Neuron (in vitro differentiated cells): ENCODE results near the gene PAK1IP1.
"Not testable (repeated sequence)": the region's sequence is repeated elsewhere in the genome, so short reads cannot be mapped to it uniquely, and the experiment has no call there.

ENCODE experiments used
- H2AFZ ChIP-seq: one replicate; pipeline ENCODE4 v1.6.1; 2013; ENCODE audit warnings: low read depth, mild to moderate bottlenecking, inconsistent platforms, low read length, moderate library complexity
- H3K27me3 ChIP-seq: one replicate; pipeline ENCODE4 v1.6.1; 2013; ENCODE audit warnings: low read length; ENCODE audit not compliant: insufficient read depth
- H3K36me3 ChIP-seq: one replicate; pipeline ENCODE4 v1.6.1; 2013; ENCODE audit warnings: low read length; ENCODE audit not compliant: insufficient read depth
- H3K4me1 ChIP-seq: one replicate; pipeline ENCODE4 v1.6.1; 2013; ENCODE audit warnings: low read length; ENCODE audit not compliant: insufficient read depth
- H3K4me3 ChIP-seq: 2 replicates; pipeline ENCODE4 v1.5.1; 2013; ENCODE audit warnings: mild to moderate bottlenecking, low read length, moderate library complexity
- H3K9me3 ChIP-seq: one replicate; pipeline ENCODE4 v1.6.1; 2013; ENCODE audit warnings: low read length

Gene PAK1IP1

DNA sequence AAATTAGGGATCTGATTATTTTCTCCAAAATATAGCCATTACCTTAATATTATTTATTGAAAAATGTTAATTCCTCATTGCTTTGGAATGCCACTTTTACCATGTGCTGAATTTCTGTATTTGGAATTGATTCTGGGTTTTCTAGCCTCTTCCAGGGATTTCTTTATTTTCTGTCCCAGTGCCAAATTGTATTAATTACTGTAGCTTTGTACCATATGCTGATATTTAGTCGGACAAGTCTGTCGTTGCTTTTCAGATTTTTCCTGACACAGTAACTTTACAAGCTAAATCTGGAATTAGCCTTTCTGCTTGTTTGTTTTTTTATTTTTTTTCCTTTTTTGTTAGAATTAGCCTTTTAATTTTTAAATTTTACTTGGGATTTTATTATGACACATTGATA is 42.0 kb downstream of the PAK1IP1 start:
- H3K9me3 ChIP-seq = no peaks in the 10 kb centered on the region
- peaks cover 10% of the 10 kb centered on the region for H3K36me3 ChIP-seq
- H3K4me3 ChIP-seq = no peak overlapping the region
- no peaks in the 10 kb centered on the region for H3K4me1 ChIP-seq
- no peaks in the 10 kb centered on the region for H3K27me3 ChIP-seq
- H2AFZ ChIP-seq = no peak overlapping the region

DNA sequence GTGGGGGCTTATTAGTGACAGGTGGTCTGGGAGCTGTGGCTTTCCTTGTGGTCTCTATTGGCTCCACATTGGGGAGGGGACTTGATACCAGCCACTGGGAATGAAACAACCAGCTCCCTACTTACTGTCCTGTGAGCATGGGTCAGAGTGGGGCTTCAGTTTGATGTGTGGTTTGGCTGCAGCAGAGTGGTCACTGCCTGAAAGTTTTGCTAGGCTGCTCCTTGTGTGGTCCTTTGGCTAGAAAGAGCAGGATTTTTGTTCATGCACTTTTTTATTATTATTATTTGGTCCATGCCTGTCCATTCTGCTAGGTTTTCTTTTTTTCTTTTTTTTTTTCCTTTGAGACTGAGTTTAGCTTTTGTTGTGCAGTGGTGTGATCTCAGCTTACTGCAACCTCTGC is 45.3 kb downstream of the PAK1IP1 start:
- H3K36me3 ChIP-seq = no peaks in the 10 kb centered on the region
- H2AFZ ChIP-seq = no peak overlapping the region
- no peaks in the 10 kb centered on the region for H3K27me3 ChIP-seq
- no peaks in the 10 kb centered on the region for H3K9me3 ChIP-seq
- H3K4me3 ChIP-seq = no peak overlapping the region
- H3K4me1 ChIP-seq = no peaks in the 10 kb centered on the region

DNA sequence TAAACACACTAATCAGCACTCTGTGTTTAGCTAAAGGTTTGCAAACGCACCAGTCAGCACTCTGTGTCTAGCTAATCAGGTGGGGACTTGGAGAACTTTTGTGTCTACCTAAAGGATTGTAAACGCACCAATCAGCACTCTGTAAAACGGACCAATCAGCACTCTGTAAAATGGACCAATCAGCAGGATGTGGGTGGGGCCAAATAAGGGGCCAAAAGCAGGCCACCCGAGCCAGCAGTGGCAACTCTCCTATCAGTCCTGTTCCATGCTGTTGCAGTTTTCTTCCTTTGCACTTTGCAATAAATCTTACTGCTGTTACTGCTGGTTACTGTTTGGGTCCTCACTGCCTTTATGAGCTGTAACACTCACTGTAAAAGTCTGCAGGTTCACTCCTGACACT is 46.9 kb downstream of the PAK1IP1 start:
- H3K27me3 ChIP-seq, H3K4me3 ChIP-seq, H3K9me3 ChIP-seq, H3K4me1 ChIP-seq, H3K36me3 ChIP-seq, H2AFZ ChIP-seq: not testable (repeated sequence)

DNA sequence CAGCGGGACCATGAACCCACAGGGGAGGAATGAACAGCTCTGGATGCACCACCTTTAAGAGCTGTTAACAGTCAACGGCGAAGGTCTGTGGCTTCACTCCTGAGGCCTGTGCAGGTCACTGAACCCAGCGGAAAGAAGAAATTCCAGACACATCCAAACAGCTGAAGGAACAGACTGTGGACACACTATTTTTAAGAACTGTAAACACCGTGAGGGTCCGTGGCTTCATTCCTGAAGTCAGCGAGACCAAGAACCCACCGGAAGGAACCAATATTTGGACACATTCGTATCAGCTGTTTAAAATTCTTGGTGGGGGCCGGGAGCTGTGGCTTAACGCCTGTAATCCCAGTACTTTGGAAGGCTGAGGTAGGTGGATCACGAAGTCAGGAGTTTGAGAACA is 47.5 kb downstream of the PAK1IP1 start:
- H3K4me3 ChIP-seq = no peak overlapping the region
- no peaks in the 10 kb centered on the region for H3K36me3 ChIP-seq
- H2AFZ ChIP-seq = no peak overlapping the region
- H3K27me3 ChIP-seq = no peaks in the 10 kb centered on the region
- no peaks in the 10 kb centered on the region for H3K9me3 ChIP-seq
- H3K4me1 ChIP-seq = peaks cover 7% of the 10 kb centered on the region

DNA sequence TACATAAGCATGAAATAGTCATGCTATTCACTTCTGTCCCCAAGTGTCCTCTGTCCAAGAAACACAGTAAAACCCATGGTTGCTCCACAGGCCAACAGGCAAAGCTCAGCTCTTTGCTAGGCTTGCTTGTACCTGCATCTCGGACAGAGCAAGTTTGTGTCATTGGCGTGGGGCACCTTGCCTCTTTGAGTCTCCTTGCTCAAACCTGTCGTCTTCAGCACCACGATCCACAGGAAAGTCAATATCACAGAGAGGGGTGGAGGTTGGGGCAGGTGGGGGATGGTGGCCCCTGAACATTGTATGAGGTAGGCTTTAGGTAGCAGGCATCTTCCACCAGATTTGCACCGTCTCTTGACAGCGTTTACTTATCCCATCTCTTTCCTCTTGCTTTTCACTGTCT is 48.7 kb downstream of the PAK1IP1 start:
- Histone ChIP-seq H3K36me3 (no peaks in the 10 kb centered on the region), H3K9me3 (no peaks in the 10 kb centered on the region), H2AFZ (no peak overlapping the region), H3K4me1 (peaks cover 11% of the 10 kb centered on the region), H3K27me3 (no peaks in the 10 kb centered on the region), H3K4me3 (no peak overlapping the region)

DNA sequence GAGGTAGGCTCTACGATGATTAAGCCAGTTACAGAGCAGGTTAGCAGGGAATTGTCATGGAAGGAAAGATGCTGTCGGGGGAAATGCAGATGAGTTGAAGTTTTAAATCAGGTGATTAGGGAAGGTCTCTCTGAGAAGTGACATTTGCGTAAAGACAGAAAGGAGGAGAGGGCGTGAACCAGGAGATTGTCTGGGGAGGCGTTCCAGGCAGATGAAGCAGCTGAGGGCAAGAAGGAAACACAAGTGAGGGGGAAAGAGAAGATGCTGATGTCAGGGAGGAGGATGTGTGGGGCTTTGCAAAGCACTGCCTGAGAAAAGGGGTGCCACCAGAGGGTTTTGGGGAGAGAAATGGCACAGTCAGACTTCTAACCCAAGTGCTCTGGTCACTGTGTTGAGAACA is 50.3 kb downstream of the PAK1IP1 start:
- H3K4me3 ChIP-seq = no peak overlapping the region
- peaks cover 19% of the 10 kb centered on the region for H3K4me1 ChIP-seq
- H3K9me3 ChIP-seq = no peaks in the 10 kb centered on the region
- H3K27me3 ChIP-seq = no peaks in the 10 kb centered on the region
- H3K36me3 ChIP-seq = peaks cover 9% of the 10 kb centered on the region
- no peak overlapping the region for H2AFZ ChIP-seq

DNA sequence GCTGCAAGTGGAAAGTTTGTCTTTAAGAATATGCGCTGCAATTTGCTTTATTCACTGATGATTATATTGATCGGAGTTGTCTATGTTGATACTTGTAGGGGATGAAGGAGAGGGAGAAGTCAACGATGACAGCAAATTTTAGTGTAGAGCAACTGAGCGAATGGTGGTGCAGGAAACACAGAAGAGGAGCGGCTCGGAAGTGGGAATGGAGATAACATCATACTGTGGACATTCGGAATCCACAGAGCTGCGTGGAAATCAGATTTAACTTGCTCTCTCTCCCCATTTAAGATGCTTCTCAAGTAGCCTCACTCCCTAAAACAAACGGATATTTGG is 52.1 kb downstream of the PAK1IP1 start:
- Histone ChIP-seq H3K4me1 (peaks cover 19% of the 10 kb centered on the region), H3K36me3 (peaks cover 24% of the 10 kb centered on the region), H3K9me3 (no peaks in the 10 kb centered on the region), H2AFZ (peak overlapping the region; percentile 69), H3K27me3 (no peaks in the 10 kb centered on the region), H3K4me3 (peak overlapping the region; percentile 96)

DNA sequence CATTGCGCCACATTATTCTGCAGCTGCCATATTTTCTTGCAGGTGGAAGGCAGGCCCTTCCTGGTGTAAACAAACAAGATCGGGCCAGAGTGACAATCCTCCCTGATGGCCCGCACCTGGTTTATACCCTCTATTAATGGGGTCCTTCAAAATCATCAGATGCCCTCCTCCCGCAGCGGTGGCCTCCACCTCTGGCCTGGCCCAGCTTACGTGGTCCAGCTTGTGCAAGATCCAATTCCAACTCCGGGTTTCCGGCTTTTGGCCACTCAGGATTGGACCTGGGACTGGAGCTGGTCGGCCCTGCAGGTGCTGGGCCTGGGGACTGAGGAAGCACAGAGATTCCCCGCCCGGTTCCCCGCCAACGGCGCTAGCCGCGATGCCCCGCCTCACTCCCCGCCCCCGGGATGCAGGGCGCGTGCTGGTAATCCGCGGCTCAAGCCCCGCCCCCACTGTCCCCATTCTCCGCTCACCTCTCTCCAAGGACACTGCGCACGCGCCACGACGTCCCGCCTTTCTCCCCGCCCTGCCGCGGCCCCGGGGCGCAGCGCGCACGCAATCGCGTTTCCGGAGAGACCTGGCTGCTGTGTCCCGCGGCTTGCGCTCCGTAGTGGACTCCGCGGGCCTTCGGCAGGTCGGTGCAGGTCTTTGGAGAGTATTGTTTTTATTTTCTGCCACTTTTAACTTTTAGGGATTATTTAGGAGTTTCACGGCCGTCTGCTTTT is 52.6 kb downstream of the PAK1IP1 start, which contains the start of gene TMEM14B:
TMEM14B (plus strand) TSS at position 555 of the 722 bp plus-strand sequence. CDS start 1,441 bp downstream, outside the sequence.
- peak within 1 kb of the TSS; percentile 96 for H3K4me3 ChIP-seq
- H3K4me1 ChIP-seq = peaks cover 19% of the 10 kb centered on the region
- H3K9me3 ChIP-seq = no peaks in the 10 kb centered on the region
- H3K36me3 ChIP-seq = peaks cover 26% of the 10 kb centered on the region
- no peaks in the 10 kb centered on the region for H3K27me3 ChIP-seq
- peak within 1 kb of the TSS; percentile 73 for H2AFZ ChIP-seq

DNA sequence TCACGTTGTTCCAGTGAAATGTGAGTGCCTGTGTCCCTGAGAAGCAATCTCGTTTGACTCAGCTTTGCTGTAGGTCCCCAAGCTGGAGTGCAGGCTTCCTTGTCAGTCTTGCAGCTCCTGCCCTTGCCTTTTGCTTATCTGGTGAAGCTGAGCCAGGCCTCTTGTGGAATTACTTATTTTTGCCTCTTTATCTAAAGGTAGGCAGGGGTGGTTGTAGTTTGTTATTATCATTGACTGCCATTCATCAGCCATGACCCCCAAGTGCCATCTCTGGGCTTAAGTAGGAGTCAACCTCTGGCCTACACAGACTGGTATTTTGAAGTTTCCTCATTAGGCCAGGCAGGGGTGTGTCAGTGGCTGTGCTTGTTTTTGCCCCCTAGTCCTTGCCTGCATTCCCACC is 55.0 kb downstream of the PAK1IP1 start:
- H3K4me3 ChIP-seq = no peak overlapping the region

DNA sequence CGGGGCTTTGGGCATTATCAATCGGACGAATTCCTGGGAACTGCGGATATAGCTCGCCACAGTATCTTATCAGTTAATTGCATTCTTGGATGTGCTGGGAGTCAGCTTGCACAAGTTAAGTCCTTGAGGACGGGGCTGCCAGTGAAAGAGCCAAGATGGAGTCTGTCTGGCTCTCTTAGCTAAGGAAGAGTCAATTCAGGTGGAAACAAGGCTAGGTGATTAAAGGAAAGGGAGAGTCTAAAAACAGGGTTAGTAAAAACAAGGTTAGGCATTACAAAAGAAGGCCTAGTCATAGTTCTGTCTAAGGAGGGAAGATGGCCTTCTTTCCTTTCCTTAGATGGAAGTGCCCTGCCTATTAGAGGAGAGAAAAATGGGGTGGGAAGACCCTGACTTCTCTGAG is 55.8 kb downstream of the PAK1IP1 start:
- H2AFZ ChIP-seq, H3K4me3 ChIP-seq, H3K27me3 ChIP-seq, H3K9me3 ChIP-seq: not testable (repeated sequence)
- Histone ChIP-seq H3K36me3 (peaks cover 54% of the 10 kb centered on the region), H3K4me1 (peaks cover 19% of the 10 kb centered on the region)

More for the DNA sequence above, 55.0 kb downstream of the PAK1IP1 start:
- H3K27me3 ChIP-seq = no peaks in the 10 kb centered on the region
- H3K9me3 ChIP-seq = no peaks in the 10 kb centered on the region
- H3K36me3 ChIP-seq = peaks cover 46% of the 10 kb centered on the region
- peaks cover 19% of the 10 kb centered on the region for H3K4me1 ChIP-seq
- no peak overlapping the region for H2AFZ ChIP-seq

DNA sequence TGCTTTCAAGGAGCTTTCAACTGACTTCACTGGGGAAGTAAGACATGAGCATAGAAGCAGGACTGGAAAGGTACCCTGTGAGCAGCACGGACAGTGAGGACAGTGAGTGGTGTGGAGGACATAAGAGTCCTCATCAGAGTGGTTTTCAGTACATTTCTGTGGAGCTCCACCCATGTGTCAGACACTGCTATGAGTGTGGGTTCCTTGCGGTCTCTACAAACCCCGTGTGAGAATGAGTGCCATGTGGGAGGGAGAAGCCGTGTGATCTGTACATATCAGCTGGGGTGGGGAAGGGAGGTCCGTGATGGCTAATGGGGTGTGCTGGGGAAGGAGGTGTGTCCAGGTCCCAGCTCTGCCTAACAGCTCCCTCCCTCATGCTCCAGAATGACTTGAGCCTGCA is 57.0 kb downstream of the PAK1IP1 start:
- H3K36me3 ChIP-seq = peaks cover 63% of the 10 kb centered on the region

DNA sequence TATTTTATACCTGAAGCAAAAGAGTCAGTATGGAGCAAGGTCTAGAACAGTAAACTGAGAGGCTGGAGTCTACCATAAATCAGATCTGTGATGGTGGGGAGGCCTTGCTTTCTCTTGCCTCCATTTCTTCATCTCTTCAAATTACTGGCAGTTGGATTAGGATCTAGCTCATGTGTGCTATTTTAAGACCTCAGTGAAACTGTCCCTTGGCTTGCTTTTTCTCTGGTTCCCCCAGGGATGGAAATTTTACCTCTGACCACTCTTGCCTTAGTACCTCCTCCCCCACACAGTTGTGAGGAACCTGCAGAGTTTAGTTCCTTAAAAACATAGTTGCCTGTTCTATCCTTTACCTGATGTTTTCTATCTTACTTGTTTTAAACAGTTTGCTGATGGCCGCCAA is 61.3 kb downstream of the PAK1IP1 start:
- Histone ChIP-seq H2AFZ (no peak overlapping the region), H3K27me3 (no peaks in the 10 kb centered on the region), H3K36me3 (peaks cover 47% of the 10 kb centered on the region), H3K9me3 (no peaks in the 10 kb centered on the region), H3K4me1 (no peaks in the 10 kb centered on the region), H3K4me3 (no peak overlapping the region)

More for the DNA sequence above, 57.0 kb downstream of the PAK1IP1 start:
- not testable (repeated sequence) for H2AFZ ChIP-seq, H3K9me3 ChIP-seq, H3K27me3 ChIP-seq, H3K4me3 ChIP-seq
- H3K4me1 ChIP-seq = peaks cover 16% of the 10 kb centered on the region
